ENCODE results near the gene MYO1E.
"Not testable (repeated sequence)": the region's sequence is repeated elsewhere in the genome, so short reads cannot be mapped to it uniquely, and the experiment has no call there.

GRCh38 chr15:59144594-59144993 lies 228.1 kb downstream of the MYO1E start:
- TF ChIP-seq CTCF, POLR2A (IDR thresholded peaks at IDR 0.05): not testable (repeated sequence)

Data from sigmoid colon (tissue), 3 donors.